Thoracic aorta (tissue), 2 donors: ENCODE measurements around the gene GOLGA8A. TPM values are rescaled to one million over a fixed set of nuclear protein-coding genes. Genes with fewer than 3 reads are reported as not detected.

ENCODE experiments used
- ATAC-seq: fragments of 150-250 bp; one replicate; pipeline ENCODE4 v1.8.0; 2017; ENCODE audit warnings: low read depth; ENCODE audit not compliant: insufficient number of reproducible peaks, low FRiP score
- DNase-seq: peaks from one replicate; pipeline ENCODE4 v3.0.0-alpha.2; 2020; ENCODE audit warnings: low spot score
- H3K27ac ChIP-seq, 2 donors: fragments of 200-600 bp; sonication (generic); 1 replicate in 1 of 2; 2 replicates in 1 of 2; pipeline ENCODE4 v1.5.1; 2016; ENCODE audit warnings: mild to moderate bottlenecking in 2 of 2, moderate library complexity in 2 of 2
- H3K27me3 ChIP-seq: fragments of 200-600 bp; sonication (generic); replicated peaks from 2 replicates; pipeline ENCODE4 v1.6.0; 2016; ENCODE audit warnings: mild to moderate bottlenecking; ENCODE audit not compliant: insufficient read depth
- H3K36me3 ChIP-seq: fragments of 200-600 bp; sonication (generic); one replicate; pipeline ENCODE4 v1.5.1; 2016
- H3K4me1 ChIP-seq, 2 donors: fragments of 200-600 bp; sonication (generic); 1 replicate in 1 of 2; 2 replicates in 1 of 2; pipeline versions ENCODE4 v1.5.1 to v1.6.0; 2016; ENCODE audit warnings: low read depth in 2 of 2, mild to moderate bottlenecking in 1 of 2; ENCODE audit not compliant: control insufficient read depth in 1 of 2
- H3K4me3 ChIP-seq: fragments of 200-600 bp; sonication (generic); 2 replicates; pipeline ENCODE4 v1.5.1; 2016; ENCODE audit warnings: mild to moderate bottlenecking
- H3K9me3 ChIP-seq: fragments of 200-600 bp; sonication (generic); 2 replicates; pipeline ENCODE4 v1.5.1; 2016
- CTCF ChIP-seq: fragments of 200-600 bp; sonication (generic); IDR thresholded peaks from one replicate; pipeline ENCODE4 v1.5.1; 2019; ENCODE audit warnings: antibody characterized with exemption
- total RNA-seq, 2 donors: library from RNA; depleted of rRNA; stranded (reverse); fragments of >200 nt; gene quantifications; one replicate each; pipeline versions ENCODE4 v1.1.0 to v1.2.3, GENCODE V29; 2016

The GOLGA8A gene
- total RNA-seq, 2 donors from 2014 or later: 48.6 to 104 TPM

- no peak for DNase-seq
- Histone ChIP-seq H3K27me3 (no peaks in the 10 kb centered on the region), H3K9me3 (no peaks in the 10 kb centered on the region), H3K27ac (no peak overlapping the region), H3K4me1 (peaks cover 0 to 2% of the 10 kb centered on the region in 2 donors), H3K36me3 (no peaks in the 10 kb centered on the region), H3K4me3 (no peak overlapping the region)
- no peak for TF ChIP-seq CTCF
- no peak for ATAC-seq
Observed at GRCh38 chr15:34442891-34443290, 5.3 kb upstream of the GOLGA8A start.

- Histone ChIP-seq H3K27me3 (no peaks in the 10 kb centered on the region), H3K9me3 (no peaks in the 10 kb centered on the region), H3K27ac (no peak overlapping the region), H3K4me3 (no peak overlapping the region), H3K36me3 (no peaks in the 10 kb centered on the region), H3K4me1 (peaks cover 7 to 17% of the 10 kb centered on the region in 2 donors)
- no peak for ATAC-seq
- no peak for DNase-seq
- TF ChIP-seq CTCF: no peak
Observed at GRCh38 chr15:34439878-34440277, 2.3 kb upstream of the GOLGA8A start.

GRCh38 chr15:34436956-34437442, 609 bp downstream of the GOLGA8A start:
- DNase-seq: no peak

GRCh38 chr15:34436126-34436955, 1.3 kb downstream of the GOLGA8A start:
- ATAC-seq: peak; percentile 17
- Histone ChIP-seq H3K4me3 (peak overlapping the region; percentile 87), H3K4me1 (peaks cover 7 to 17% of the 10 kb centered on the region in 2 donors), H3K27ac (peak overlapping the region; percentile 43 to 53), H3K9me3 (no peaks in the 10 kb centered on the region), H3K36me3 (no peaks in the 10 kb centered on the region), H3K27me3 (no peaks in the 10 kb centered on the region)
- TF ChIP-seq CTCF: no peak
- no peak for DNase-seq

More at GRCh38 chr15:34436956-34437442, 609 bp downstream of the GOLGA8A start:
- Histone ChIP-seq H3K27me3 (no peaks in the 10 kb centered on the region), H3K9me3 (no peaks in the 10 kb centered on the region), H3K36me3 (no peaks in the 10 kb centered on the region), H3K4me1 (peaks cover 7 to 17% of the 10 kb centered on the region in 2 donors), H3K4me3 (peak overlapping the region; percentile 87), H3K27ac (peak overlapping the region; percentile 43 to 53)
- no peak for TF ChIP-seq CTCF
- ATAC-seq: peak; percentile 38

- Histone ChIP-seq H3K36me3 (no peaks in the 10 kb centered on the region), H3K9me3 (no peaks in the 10 kb centered on the region), H3K4me1 (peaks cover 7 to 17% of the 10 kb centered on the region in 2 donors), H3K27me3 (no peaks in the 10 kb centered on the region), H3K27ac (no peak overlapping the region), H3K4me3 (peak overlapping the region; percentile 87)
- TF ChIP-seq CTCF: no peak
- no peak for ATAC-seq
- DNase-seq: no peak
Observed at GRCh38 chr15:34435658-34436057, 1.9 kb downstream of the GOLGA8A start.
